Measurements from ENCODE around the gene ZFYVE21.

- TF ChIP-seq CTCF (IDR thresholded peaks at IDR 0.05) (no peak), POLR2A (IDR thresholded peaks at IDR 0.05) (no peak)
Observed at GRCh38 chr14:103753774-103754173, 38.2 kb downstream of the ZFYVE21 start.
